GM10266 (cell line): ENCODE results near the gene PAPOLB.

Experiments
- DNase-seq: peaks from one replicate; pipeline ENCODE4 v3.0.0; 2012; ENCODE audit errors: extremely low spot score
- CTCF ChIP-seq: IDR thresholded peaks from 2 replicates; pipeline ENCODE4 v1.5.1; 2012; ENCODE audit warnings: mild to moderate bottlenecking, low read depth; ENCODE audit not compliant: control insufficient read depth, insufficient read depth; ENCODE audit errors: missing control alignments

The PAPOLB gene

DNA sequence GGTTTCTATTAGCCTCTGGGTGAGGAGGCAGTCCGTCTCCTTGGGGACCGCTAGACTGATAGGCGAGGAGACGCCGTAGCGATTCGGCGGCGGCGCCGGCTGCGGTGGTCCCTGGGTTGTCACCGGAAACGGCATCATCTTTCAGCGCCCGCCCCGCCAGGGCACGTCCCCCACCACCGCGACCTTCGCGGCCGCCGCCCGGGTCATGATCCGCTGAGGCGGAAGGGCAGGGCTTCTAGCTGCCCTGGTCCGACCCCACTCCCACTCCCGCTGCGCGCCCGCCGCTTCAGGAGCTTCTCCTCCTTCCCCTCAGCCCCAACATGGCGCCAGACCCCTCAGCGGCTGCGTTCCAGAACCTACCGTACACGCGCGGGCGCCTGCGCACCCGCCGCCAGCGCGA lies at the start of gene PAPOLB:
Gene PAPOLB, minus strand, starts transcription at position 358 of the 400 bp plus-strand sequence. Its CDS starts 220 bp downstream, at position 138.
- DNase-seq, result no peak
- no peak for TF ChIP-seq CTCF

DNA sequence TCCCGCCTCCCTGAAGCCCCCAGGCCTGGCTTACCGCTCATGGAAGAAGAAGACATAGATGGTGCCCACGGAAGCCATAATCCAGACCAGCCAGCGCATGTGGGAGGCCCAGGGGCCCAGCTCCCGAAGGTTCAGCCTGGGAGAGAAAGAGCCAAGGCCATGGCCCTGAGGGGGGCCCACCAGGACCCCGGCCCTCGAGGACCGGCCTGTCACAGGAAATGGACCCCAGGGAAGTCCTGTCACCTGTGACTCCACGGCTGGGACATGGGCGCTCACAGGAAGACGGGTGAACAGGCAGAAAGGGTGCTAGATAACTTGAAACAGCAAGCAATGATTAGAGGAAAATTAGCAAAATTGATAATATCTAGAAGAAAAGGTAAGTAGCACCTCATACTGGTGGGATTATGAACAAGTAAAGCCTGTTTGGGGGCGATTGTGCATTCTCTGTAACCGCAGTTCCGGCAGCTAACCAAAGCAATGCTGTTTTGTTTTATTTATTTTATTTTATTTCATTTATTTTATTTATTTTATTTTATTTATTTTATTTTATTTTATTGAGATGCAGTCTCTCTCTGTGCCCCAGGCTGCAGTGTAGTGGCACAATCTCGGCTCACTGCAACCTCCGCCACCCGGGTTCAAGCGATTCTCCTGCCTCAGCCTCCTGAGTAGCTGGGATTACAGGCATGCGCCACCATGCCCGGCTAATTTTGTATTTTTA lies 49.4 kb upstream of the PAPOLB start:
- DNase-seq, result no peak
- no peak for TF ChIP-seq CTCF

GRCh38 chr7:4906682-4907081 lies 44.9 kb upstream of the PAPOLB start:
- TF ChIP-seq CTCF, result no peak
- DNase-seq, result no peak

GRCh38 chr7:4905171-4905570 lies 43.3 kb upstream of the PAPOLB start:
- DNase-seq, result no peak
- TF ChIP-seq CTCF, result no peak

GRCh38 chr7:4904346-4904745 lies 42.5 kb upstream of the PAPOLB start:
- no peak for DNase-seq
- TF ChIP-seq CTCF, result no peak

DNA sequence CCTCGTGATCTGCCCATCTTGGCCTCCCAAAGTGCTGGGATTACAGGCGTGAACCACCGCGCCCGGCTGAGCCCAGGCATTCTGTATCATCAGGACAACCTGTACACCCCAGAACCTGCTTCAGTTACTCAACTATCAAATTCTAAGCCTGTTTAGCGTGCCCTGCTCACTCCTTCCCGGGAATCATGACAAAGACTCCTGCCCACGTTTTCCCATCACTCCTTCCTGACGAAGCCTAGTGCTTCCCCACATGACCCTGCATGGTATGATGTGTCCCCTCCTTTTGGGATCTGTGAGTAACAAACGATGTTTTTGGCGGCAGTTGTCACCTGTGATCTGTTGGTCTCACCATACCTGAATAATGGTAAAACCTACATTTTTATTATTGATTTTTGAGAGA lies 33.9 kb upstream of the PAPOLB start:
- DNase-seq, result no peak
- TF ChIP-seq CTCF, result no peak

DNA sequence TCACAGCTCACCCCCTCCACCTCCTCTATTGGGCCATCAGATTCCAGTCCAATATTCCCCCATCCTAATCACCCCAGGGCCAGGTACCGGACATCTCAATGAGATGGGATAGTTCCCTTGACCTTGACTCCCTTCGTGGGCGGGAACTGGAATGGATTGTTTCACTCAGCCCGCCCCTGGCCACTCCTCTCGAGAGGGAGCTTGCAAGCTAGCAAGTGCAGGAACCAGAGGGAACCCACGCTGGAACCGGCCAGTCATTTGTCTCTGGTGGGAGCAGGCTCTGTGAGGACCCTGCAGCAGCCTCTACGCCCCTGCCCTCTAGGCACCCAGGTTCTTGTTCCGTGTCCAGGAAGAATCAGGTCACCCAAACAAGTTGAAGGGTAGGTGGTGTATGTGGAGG lies 32.7 kb upstream of the PAPOLB start:
- no peak for TF ChIP-seq CTCF
- DNase-seq, result no peak
